HG03432 (cell line): ENCODE data around the gene SLC37A1.

Experiments used
- ATAC-seq: cut with Tn5 transposase; IDR thresholded peaks from one replicate; pipeline ENCODE4 v1.9.1; 2021; ENCODE audit warnings: mild to moderate bottlenecking, moderate library complexity; ENCODE audit not compliant: unreplicated experiment

Gene SLC37A1

DNA sequence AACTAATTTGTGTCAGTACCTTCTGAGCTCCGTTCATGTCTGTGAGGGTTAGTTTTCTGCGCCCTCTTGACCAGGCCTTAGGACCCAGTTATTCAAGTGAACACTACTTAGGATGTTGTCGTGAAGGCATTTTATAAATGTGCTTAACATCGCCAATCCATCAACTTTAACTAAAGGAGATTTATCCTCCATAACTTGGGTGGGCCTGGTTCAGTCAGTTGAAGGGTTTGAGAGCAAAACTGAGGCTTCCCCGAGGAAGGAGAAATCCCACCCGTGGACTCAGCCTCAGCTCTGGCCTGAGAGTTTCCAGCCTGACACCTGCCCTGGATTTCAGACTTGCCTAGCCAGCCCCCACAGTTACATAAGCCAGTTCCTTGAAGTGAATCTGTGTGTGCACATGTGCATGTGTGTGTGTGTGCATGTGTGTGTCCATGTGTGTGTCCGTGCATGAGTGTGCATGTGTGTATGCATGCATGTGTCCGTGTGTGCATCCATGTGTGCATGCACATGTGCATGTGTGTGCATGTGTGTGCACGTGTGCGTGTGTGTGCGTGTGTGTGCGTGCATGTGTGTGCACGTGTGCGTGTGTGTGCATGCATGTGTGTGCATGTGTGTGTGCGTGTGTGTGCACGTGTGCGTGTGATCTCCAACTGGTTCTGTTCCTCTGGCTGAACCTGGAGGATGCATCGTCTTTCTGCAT lies 77.7 kb downstream of the SLC37A1 start:
- ATAC-seq, result no peak

DNA sequence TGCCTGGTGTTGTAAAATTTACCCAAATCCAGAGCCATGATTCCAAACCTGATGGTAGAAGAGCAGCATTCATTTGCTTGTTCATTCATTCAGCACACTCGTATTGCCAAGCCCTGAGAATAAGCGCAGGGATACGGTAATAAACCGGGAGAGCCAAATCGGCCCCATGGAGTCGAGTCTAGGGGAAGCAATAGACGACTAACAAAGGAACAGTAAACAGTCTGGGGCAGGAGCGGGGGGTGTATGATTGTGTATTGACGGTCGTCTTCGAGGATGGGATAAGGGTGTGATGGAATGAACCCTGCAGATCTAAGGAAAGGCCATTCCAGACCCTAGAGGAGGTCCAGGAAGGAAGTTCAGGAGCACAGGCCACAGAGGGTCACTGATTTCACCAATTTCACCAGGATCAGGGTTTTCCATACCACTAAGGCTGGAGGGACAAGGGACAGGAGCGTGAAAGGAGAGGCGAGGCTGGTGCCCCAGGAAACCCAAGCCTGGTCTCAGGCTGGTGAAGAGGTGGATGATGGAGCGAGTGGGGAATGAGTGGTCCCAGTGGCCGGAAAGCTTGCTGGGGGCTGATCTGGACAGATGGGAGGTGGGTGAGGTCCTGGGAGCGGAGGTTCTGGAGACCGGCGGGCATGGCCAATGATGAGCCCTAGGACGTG lies 78.6 kb downstream of the SLC37A1 start:
- no peak for ATAC-seq

DNA sequence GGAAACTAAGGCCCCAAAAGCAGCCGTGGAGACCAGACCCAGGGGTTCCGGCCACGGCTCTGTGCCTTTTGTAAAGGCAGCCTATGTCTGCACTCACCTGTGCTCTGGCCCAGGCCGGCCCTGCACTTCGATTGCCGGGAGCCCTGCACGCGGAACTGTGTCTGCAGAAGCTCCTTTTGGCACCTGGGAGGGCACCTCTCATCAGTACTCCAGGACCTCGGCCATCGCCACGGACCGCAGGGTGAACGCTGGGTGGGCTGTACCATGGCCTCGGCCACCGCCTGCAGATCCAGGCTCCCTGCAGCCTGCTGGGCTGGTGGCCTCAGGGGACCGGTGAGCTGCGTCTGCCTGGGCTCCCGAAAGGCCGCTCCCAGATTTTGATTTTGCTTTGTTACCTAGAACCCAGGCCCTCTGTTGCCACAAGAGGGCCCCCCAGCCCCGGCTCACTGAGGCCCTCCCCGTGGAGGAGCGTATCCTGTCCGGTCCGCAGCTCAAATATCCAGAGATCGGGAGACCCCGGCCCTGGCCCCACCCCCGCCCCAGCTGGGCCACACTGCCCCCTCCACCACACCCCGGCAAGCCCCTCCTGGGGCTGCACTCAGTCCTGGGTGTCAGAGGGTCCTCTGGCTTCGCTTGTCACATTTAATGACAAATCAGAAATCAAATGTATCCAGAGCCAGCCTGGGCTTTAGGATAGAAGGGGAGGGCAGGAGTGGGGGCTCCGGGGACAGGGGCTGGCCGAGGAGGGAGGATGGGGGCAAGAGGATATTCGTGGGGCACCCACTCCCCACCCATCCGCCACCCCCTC lies 79.6 kb downstream of the SLC37A1 start:
- no peak for ATAC-seq

DNA sequence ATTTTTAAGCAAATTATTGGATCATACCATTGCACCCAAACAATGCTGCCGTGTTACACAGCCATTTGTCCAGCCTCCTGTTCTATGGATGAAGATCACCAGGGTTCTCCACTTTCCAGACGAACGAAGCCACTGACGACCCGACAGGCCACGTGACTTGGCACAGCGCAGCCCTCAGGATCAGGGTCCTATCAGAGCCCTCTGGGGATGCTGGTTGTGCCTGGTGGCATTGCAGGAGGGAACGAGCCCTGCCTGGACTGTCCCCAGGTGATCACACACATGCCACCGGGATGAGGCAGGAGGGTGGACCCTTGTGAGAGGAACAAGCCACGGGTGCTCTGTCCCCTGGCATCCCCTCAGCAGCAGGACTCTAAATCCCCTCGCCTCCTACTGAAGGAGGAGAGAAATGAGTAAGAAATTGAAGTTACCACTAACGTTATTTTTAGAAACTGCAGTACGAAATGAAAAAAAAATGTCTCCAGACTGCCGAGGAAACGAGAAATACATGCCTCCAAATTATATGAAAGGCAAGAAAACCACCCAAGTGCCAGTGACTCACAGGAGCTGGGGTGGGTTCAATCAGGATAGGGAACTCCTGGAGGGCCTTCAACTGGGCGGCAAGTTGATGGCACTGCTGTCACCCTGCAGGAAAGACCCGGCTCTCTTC lies 81.1 kb downstream of the SLC37A1 start:
- ATAC-seq, result no peak

DNA sequence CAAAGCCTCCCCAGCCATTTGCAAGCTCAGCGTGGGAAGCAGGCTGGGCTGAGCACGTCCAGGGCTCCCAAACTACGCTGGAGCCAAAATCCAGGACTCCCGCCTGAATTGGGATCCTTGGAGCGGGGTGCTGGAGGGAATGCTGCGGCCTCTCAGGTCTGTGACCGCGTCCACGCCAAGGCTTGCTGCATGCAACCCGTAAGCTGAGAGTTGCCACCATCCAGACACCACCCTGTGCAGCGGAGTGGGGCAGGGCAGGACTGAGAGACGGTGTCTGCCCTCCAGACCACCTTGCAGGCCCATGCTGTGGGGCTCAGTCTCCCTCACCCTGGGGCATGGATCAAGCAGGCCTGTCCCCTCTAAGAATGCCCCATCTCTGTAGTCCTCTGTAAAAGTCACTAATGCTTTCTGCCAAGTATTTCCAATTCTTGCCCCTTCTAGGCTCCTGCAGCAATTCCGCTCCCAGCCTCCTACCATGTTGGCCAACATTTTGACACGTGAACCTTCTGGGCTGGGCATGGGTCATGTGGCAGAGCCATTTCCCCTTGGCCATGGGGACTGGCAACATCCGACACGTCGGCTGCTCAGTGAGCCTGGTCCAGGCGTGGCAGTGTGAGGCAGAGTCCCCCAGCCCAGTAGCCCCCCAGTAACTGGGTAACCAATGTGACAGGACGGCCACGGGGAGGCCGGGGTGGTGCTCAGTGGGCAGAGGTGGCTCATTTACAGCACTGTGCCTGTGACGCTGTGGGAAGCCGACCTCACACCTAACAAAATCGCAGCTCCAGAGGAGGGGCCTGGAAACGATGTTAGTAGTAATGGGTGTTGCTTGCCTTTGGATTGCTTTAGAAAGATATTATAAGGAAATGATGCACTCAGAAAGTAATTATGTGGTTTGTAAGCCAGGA lies 81.9 kb downstream of the SLC37A1 start:
- ATAC-seq, result no peak

DNA sequence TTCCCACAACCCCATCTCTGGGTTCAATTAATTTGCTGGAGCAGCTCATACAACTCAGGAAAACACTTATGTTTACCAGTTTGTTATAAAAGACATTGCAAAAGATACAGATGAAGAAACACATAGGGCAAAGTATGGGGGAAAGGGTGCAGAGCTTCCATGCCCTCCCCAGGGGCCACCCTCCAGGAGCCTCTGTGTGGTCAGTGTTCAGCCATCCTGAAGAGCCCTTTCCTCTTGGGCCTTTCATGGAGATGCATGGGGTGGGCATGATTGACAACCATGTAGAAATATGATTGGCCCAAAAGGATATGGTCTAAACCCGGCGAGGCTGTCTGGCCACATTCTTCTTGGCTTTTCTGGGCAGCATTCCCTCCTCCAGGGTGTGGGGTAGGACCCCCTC lies 83.0 kb downstream of the SLC37A1 start:
- no peak for ATAC-seq

DNA sequence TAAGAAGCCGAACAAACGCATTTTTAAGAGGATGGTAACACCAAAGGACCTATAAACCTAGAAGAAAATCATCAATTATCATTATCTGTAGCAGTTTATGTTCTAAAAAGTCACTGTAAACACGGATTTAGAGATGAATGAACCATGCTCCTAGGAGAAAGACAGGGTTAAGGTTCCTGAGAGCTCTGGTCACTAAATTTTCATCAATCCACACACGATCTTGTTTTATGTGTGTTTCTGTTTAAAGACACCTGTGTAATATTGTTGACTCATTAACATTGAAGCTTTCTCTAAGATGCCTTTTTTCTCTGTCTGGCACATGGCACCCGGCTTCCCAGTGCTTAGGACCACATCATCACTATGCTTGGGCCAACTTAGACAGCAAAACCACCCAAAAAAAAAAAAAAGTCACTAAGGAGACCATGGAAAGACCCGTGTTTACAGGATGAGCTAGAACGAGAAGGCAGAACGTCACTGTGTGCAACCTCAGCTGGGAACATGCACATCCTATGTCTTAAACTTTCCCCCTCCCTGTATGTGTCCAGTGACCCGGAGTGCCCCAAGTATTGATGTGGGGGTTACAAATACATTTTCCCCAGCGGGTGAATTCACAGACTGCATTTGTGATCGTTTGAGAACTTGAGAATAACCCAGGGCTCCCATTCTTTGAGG lies 84.0 kb downstream of the SLC37A1 start:
- no peak for ATAC-seq

DNA sequence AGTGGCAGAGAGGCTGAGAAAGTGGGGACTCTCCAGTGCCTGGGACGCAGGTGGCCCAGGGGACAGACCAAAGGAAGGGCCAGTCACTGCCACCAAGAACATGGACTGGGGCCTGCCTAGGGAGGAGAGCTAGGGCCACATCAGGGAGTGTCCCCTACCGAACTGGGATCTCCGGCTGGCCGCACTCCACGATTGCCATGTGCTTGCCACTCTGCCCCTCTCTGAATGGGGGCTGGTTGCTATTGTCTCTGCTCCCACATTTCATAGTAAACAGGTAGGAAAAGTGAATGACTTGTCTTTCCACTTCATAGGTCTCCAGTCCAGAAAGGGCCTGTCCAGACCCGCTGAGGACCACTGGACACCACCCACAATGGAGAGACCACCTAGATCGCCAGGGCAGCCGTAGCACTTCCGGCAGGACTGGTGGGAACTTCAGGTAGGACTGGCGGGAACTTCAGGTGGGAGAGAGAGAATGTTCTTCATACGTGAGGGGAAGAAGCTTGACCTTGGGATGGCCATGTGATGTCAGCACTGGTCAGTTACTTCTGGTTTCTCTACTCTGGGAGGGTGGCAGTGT lies 84.6 kb downstream of the SLC37A1 start:
- no peak for ATAC-seq

DNA sequence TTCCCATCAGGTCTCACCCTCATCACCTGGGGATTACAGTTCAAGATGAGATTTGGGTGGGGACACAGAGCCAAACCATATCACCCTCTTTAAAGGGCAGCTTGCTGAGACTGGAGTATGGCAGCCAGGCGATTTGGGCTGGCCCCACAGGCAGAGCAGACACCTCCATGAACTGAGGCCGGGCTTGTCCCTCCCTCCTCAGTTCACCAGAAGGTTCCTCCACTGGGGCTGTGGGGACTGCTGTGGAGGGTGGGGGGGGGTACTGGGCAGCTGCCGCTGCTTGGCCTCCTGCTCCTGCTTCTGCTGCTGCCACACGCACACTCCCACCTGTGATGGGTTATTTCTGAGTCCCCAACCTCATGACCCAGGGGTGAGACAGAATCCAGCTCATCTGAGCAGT lies 85.8 kb downstream of the SLC37A1 start:
- ATAC-seq, result no peak

DNA sequence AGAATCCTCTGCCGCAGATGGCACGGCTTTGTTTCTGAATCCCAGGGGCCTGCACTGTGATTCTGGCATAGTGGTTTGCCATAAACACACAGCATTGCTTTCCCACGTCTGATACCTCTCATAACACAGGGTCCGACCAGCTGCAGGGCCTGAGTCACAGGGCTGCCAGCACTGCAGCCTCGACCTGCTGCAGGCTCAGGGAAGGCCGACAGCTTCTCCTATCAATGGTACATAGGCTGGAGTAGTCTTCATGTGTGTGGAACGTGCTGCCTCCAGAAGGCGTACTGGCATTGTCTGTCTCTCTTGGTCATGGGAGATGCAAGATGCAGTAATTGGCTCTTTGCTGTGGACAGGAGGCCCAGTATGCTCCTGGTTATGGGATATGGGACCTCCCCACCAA lies 86.3 kb downstream of the SLC37A1 start:
- ATAC-seq, result no peak

DNA sequence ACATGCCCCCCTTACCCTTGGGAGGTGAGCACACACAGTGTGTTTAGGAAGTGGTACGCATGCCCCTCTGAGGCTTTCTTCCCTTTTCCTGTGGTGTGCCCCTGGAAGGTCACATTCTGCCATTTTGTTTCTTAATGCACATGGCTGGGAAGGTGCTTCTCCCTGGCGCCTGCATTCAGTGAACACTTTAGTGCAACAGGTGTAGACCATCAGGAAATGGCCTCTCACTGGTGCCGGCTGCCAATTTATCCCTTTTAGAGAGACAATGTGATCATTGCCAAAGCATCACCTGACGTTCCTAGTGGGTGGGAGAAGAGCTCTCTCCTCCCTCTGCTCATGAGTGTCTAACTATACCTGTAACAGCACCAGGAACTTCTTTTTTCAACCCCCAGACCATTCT lies 88.0 kb downstream of the SLC37A1 start:
- ATAC-seq, result no peak

DNA sequence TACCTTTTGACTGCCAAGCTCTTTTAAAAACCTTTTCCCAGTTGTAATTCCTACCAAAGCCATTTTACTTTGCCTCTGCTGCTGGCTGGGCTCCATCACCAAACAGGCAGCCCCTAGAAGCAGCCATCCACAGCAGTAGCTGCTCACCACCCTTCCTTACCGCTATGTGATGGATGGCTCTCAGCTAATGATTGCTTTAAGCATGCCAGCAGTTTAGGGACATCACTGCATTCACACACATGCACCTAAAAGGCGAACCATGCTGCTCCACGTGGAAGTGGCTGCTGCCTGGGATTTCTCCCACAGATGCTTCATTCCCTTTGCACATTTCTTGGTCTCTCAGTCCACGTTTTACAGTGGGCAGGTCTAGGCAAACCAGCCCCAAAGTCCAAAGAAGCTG lies 93.5 kb downstream of the SLC37A1 start:
- ATAC-seq, result no peak

DNA sequence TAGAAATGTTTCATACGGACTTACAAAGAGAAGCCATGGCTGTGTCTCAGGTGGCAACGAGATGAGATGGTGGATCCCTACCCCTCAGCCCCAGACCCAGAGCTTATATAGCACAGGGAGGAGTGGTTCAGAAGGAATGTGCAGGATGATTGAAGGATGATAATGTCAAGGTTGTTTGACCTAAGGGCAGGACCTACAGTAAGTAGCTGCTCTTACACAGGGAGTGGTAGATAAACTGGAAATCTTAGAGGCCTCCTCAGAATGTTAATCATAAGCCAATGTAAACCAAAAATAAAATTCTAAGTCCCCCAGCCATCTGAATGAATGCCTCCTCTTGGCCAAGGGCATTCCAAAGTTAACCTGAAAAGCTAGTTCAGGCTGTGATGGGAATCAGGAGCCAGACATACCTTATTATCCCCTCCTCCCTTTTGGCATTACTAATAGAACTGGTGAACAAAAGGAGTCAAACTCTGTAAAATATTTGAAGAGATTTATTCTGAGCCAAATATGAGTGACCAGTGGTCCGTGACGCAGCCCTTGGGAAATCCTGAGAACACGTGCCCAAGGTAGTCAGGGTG lies 94.0 kb downstream of the SLC37A1 start:
- no peak for ATAC-seq

DNA sequence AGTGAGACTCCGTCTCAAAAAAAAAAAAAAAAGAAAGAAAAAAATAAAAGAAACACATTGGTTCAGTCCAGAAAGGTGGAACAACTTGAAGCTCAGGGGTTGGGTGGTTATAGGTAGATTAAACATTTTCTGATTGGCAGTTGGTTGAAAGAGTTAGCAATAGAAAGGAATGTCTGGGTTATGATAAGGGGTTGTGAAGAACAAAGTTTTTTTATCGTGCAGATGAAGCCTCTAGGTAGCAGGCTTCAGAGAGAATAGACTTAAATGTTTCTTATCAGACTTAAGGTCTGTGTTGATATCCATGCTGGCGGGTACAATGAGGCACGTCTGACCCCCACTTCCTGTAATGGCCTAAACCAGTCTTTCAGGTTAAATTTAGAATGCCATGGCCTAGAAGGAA lies 94.8 kb downstream of the SLC37A1 start:
- ATAC-seq, result no peak

DNA sequence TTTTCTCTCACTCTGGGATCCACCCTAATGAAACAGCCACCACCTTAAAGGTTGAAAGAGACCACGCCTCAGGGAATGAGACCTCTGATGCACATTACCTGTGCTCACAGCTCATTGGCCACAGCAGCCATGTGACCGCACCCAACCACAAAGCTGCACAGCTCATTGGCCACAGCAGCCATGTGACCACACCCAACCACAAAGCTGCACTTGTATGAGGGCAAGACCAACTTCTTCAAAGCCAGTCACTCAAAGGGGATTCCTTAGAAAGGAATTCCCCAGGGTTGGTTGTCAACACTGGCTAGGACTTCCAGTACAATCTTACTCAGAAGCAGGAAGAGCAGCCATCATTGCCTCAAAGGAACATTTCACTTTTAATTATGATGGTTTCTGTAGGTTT lies 96.2 kb downstream of the SLC37A1 start:
- ATAC-seq, result no peak

DNA sequence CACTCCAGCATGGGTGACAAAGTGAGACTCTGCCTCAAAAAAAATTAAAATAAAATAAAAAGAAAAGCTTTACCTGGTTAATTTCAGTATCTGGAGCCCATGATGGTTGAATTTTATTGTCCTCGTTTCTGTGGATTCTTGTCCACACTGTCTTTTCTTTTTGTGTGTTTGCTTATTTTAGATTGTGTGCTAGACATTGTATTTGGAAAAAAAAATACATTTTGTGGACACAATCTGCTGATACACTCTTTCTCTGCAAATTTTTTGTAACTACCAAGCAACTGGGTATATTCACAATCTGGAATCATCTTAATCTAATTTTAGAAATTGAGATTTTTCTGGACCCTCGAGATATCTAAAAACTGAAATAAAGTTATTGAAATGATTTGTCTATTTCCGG lies 98.2 kb downstream of the SLC37A1 start:
- no peak for ATAC-seq

DNA sequence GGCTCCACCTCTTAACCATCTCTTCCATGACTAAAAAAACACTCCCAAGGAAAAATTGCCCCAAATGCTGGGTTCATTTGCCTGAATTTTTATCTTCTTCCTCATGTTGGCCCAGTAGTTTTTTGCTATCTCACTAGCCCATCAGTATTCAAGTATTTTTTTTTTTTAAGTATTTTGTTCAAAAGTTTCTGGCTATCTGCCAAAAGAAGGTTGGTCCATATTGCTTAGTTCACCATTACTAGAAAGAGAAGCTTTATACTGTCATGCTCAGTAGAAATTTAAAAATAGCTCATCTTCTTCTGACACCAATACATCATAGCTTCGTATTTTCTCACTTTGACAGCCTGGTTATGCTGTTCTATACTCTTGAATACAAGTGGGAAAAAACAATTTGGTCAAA lies 98.7 kb downstream of the SLC37A1 start:
- no peak for ATAC-seq

DNA sequence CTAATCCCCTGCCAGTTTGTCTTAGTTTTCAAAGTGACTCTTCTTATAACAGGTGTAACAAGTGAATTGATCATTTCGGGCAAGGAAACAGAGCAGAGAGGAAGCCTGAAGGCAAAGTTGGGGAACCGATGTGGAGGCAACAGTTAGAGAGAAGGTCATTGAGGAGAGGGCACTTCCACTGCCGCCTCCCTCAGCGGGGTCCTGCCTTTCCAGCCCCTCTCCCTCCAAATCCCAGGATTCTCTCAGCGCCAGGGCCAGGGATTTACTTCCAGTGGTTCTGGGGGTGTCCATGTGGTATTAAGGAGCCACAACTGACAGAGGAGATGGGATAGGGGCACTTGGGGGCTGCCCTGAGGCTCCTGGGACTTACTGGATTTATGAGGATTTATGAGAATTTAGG lies 100.1 kb downstream of the SLC37A1 start:
- ATAC-seq, result no peak

DNA sequence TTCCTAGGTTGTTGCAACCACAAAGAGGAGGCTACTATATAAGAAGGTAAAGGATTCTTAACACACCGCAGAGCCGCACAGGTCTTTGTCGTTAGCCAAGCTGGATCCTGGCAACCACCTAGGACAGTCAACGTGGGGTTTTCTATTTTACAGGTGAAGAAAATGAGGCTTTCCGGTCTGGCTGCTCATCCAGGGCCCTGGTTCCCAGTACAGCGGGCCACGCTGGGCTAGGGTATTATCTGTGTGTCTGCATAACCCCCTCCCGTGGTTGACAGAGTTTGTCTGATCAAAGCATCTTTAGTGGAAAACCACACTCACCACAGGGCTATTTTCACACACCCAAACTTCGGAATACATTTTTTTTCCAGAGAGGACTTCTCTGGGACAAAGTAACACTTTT lies 100.7 kb downstream of the SLC37A1 start:
- ATAC-seq, result no peak
